Transverse colon (tissue), 4 donors: ENCODE measurements around the gene OR52J3. TPM values are rescaled to one million over a fixed set of nuclear protein-coding genes. Genes with fewer than 3 reads are reported as not detected.

Source experiments
- DNase-seq: peaks from one replicate; pipeline ENCODE4 v3.0.0-alpha.2; 2019
- H3K27ac ChIP-seq, 4 donors: fragments of 200-600 bp; sonication (generic); 2 replicates each; pipeline ENCODE4 v1.5.1; 2016 to 2018; ENCODE audit warnings: inconsistent platforms in 4 of 4
- H3K27me3 ChIP-seq: fragments of 200-600 bp; sonication (generic); 2 replicates; pipeline ENCODE4 v1.5.1; 2017; ENCODE audit warnings: inconsistent platforms
- H3K36me3 ChIP-seq, 4 donors: fragments of 200-600 bp; sonication (generic); 2 replicates each; pipeline ENCODE4 v1.5.1; 2017 to 2019; ENCODE audit warnings: inconsistent platforms in 4 of 4
- H3K4me1 ChIP-seq, 4 donors: fragments of 200-600 bp; sonication (generic); 2 replicates each; pipeline ENCODE4 v1.5.1; 2017 to 2020; ENCODE audit warnings: inconsistent platforms in 4 of 4
- H3K4me3 ChIP-seq, 4 donors: fragments of 200-600 bp; sonication (generic); 1 replicate in 1 of 4; 2 replicates in 3 of 4; pipeline versions ENCODE4 v1.5.1 to v1.6.1; 2017 to 2019; ENCODE audit warnings: inconsistent platforms in 4 of 4
- H3K9me3 ChIP-seq, 2 donors: fragments of 200-600 bp; sonication (generic); 2 replicates each; pipeline ENCODE4 v1.5.1; 2017 to 2019; ENCODE audit warnings: inconsistent platforms in 2 of 2
- CTCF ChIP-seq, 5 experiments: fragments of 200-600 bp in 3 of 5; fragments of 450-650 bp in 2 of 5; sonication (generic) in 3 of 5; IDR thresholded peaks; 1 replicate in 2 of 5; 2 replicates in 3 of 5; pipeline ENCODE4 v1.5.1; 2016 to 2017; ENCODE audit warnings: antibody characterized with exemption in 5 of 5, inconsistent platforms in 3 of 5, mild to moderate bottlenecking in 2 of 5, moderate library complexity in 1 of 5
- EP300 ChIP-seq: sonication (generic); formaldehyde crosslinking; IDR thresholded peaks from one replicate; pipeline ENCODE4 v1.6.1; 2017; ENCODE audit warnings: antibody characterized with exemption, low read depth
- POLR2A ChIP-seq: fragments of 450-650 bp; IDR thresholded peaks from one replicate; pipeline ENCODE4 v1.6.1; 2016; ENCODE audit warnings: antibody characterized with exemption, mild to moderate bottlenecking, moderate library complexity
- POLR2AphosphoS5 ChIP-seq, 3 donors: sonication (generic); formaldehyde crosslinking; IDR thresholded peaks; one replicate each; pipeline ENCODE4 v1.6.1; 2016; ENCODE audit warnings: antibody characterized with exemption in 3 of 3
- WGBS, 2 donors: methylation state at CpG; one replicate each; pipeline ENCODE4 v1.1.5; 2018; ENCODE audit warnings: low coverage in 1 of 2; 5-methylcytosine and 5-hydroxymethylcytosine counted together
- in situ Hi-C, 4 donors: fragments of 200-750 bp; cut with MboI; loops; one replicate each; pipeline versions ENCODE4 v1.15.0 to v1.15.1; 2017; ENCODE audit warnings: low sequenced_read_pairs in 3 of 4, low pct_ligation_motif_present in 1 of 4, low pct_unique_long_range_greater_than_20kb in 1 of 4
- intact Hi-C: fragments of 100-400 bp; cut with DNase I; formaldehyde crosslinking; loops from one replicate; pipeline ENCODE4 v1.15.1; 2023; ENCODE audit warnings: low total_unique reads
- total RNA-seq, 4 donors: library from RNA; depleted of rRNA; stranded (reverse); fragments of >200 nt; gene quantifications; one replicate each; pipeline ENCODE4 v1.1.0, GENCODE V29; 2016

The OR52J3 gene
- total RNA-seq, 4 donors from 2014 or later: not detected

- Histone ChIP-seq H3K27ac (no peak overlapping the region), H3K4me1 (no peaks in the 10 kb centered on the region), H3K4me3 (no peak overlapping the region), H3K27me3 (no peaks in the 10 kb centered on the region), H3K9me3 (no peaks in the 10 kb centered on the region), H3K36me3 (no peaks in the 10 kb centered on the region)
- 63 to 64% methylated on average over 3 of the region's 3 CpGs for WGBS, 2 donors
- no peak for TF ChIP-seq CTCF (IDR thresholded peaks at IDR 0.05)
- no peak for DNase-seq
- in situ Hi-C loops: no loop called here
- intact Hi-C loops: no loop called here
These were observed 25.5 kb downstream of the OR52J3 start for GRCh38 chr11:5071799-5072198.

- in situ Hi-C loops (no loop called here), intact Hi-C loops (no loop called here)
- Histone ChIP-seq H3K27ac (no peak overlapping the region), H3K36me3 (no peaks in the 10 kb centered on the region), H3K27me3 (no peaks in the 10 kb centered on the region), H3K4me1 (no peaks in the 10 kb centered on the region), H3K9me3 (no peaks in the 10 kb centered on the region), H3K4me3 (no peak overlapping the region)
- 56 to 60% methylated on average over 2 of the region's 2 CpGs for WGBS, 2 donors
- TF ChIP-seq POLR2A (no peak), EP300 (no peak), POLR2AphosphoS5 (IDR thresholded peaks at IDR 0.05) (no peak), CTCF (IDR thresholded peaks at IDR 0.05) (no peak)
- no peak for DNase-seq
These were observed 35.1 kb downstream of the OR52J3 start for GRCh38 chr11:5081405-5081804.

GRCh38 chr11:5083602-5084001 is 37.3 kb downstream of the OR52J3 start:
- no peaks in the 10 kb centered on the region for H3K9me3 ChIP-seq
- H3K27ac ChIP-seq: no peak overlapping the region
- TF ChIP-seq POLR2AphosphoS5 (IDR thresholded peaks at IDR 0.05): no peak
- no peak for TF ChIP-seq CTCF (IDR thresholded peaks at IDR 0.05)
- TF ChIP-seq EP300: no peak
- no peak for TF ChIP-seq POLR2A
- in situ Hi-C loops: no loop called here
- H3K4me3 ChIP-seq: no peak overlapping the region
- intact Hi-C loops: no loop called here
- H3K4me1 ChIP-seq: no peaks in the 10 kb centered on the region
- DNase-seq: no peak
- no peaks in the 10 kb centered on the region for H3K36me3 ChIP-seq
- no peaks in the 10 kb centered on the region for H3K27me3 ChIP-seq

GRCh38 chr11:5088556-5088955 is 42.2 kb downstream of the OR52J3 start:
- in situ Hi-C loops (no loop called here), intact Hi-C loops (no loop called here)
- H3K36me3 ChIP-seq: no peaks in the 10 kb centered on the region
- H3K27me3 ChIP-seq: no peaks in the 10 kb centered on the region
- H3K4me3 ChIP-seq: no peak overlapping the region
- DNase-seq: no peak
- no peak for TF ChIP-seq CTCF (IDR thresholded peaks at IDR 0.05)
- TF ChIP-seq EP300: no peak
- no peak for TF ChIP-seq POLR2A
- TF ChIP-seq POLR2AphosphoS5 (IDR thresholded peaks at IDR 0.05): no peak
- no peaks in the 10 kb centered on the region for H3K4me1 ChIP-seq
- H3K27ac ChIP-seq: no peak overlapping the region
- no peaks in the 10 kb centered on the region for H3K9me3 ChIP-seq
